Measurements from ENCODE around the gene IFT27.

DNA sequence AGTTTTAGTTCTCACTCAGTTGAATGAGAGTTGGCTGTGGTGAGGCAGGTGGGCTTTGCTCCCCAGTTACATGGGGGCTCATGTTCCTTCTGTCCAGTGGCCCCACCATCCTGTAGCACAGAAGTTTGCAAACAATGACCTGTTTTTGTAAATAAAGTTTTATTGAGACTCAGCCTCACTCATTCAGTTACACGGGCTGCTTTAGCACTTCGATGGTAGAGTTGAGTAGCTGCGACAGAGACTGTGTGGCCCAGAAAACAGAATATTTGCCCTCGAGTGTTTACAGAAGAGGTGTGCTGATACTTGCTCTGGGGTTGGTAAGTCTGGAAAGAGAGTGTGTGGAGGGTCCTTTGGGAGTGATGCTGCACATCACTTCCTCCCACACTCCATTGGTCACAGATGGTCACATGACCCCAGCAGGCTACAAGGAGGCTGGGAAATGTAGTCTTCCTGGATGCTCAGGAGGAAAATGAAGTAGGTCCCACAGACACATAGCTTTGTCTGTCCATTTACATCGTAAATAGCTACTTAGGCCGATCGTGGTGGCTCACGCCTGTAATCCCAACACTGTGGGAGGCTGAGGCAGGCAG is 34.6 kb downstream of the IFT27 start:
- TF ChIP-seq CTCF (conservative IDR thresholded peaks at IDR 0.05; ENCODE audit: low read depth, low read length) (no peak), EZH2 (IDR thresholded peaks at IDR 0.05; ENCODE audit: low read length, unreplicated experiment) (no peak), EZH2phosphoT487 (IDR thresholded peaks at IDR 0.05; ENCODE audit: borderline replicate concordance, low read length) (no peak)
